Measurements from ENCODE around the gene CARD19. TPM values are rescaled to one million over a fixed set of nuclear protein-coding genes. Genes with fewer than 3 reads are reported as not detected.

The CARD19 gene
- total RNA-seq, 4 donors from 2014 or later, result 37.0 to 61.8 (median 49.1) TPM

DNA sequence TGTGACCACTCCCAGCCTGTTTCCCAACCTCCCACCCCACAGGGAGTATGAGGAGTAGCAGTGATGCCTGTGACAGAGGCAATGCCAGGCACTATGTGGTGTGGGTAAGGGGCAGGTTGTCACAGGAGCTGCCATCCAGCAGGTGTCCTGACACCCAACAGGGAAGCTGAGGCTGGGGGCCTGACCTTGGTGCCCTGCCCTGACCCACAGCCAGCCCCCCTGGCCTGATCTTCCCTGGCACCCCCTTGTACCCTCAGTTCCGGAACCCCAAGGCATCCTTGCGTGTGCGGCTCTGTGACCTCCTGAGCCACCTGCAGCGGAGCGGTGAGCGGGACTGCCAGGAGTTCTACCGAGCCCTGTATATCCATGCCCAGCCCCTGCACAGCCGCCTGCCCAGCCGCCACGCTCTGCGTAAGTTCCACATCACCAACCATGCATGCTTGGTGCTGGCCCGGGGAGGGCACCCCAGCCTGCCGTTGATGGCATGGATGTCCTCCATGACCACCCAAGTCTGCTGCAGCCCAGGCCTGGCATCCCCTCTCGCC is 14.4 kb downstream of the CARD19 start:
- DNase-seq, result no peak
- TF ChIP-seq POLR2A (IDR thresholded peaks at IDR 0.05) (no peak), CTCF (IDR thresholded peaks at IDR 0.05) (no peak)
- WGBS, 2 donors, result 93 to 94% methylated on average over 7 to 11 of the region's 14 CpGs
- H3K27ac ChIP-seq, result no peak overlapping the region
- no peak overlapping the region for H3K4me3 ChIP-seq (replicated peaks in 1 of 3)
- peaks cover 5 to 6% of the 10 kb centered on the region in 2 donors for H3K36me3 ChIP-seq
- H3K9me3 ChIP-seq, result no peaks in the 10 kb centered on the region
- intact Hi-C loops (cut with DNase I), result loop anchor here (5.0 to 10.0 kb wide), 2 partner anchors 106 to 192 kb away; no protein-coding TSS in a partner anchor
- H3K4me1 ChIP-seq, result peaks cover 0 to 5% of the 10 kb centered on the region in 2 donors
- H3K27me3 ChIP-seq, result no peaks in the 10 kb centered on the region

DNA sequence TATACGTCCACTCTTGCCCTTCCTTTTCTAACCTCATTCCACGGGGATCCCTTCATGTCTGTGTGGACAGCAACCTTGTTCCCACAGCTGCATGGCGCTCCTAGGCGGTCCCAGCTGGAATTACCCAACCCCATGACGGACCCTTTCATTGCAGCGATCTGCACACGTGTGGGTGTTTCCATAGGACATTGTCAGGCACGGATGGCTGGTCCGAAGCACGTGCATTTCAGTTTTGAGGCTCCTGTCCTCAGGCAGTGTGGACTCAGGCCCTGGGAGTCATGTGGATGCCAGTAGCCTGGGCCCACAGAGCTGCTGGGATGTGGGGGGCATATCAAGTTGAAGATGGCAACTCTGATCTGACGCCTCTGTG is 15.0 kb downstream of the CARD19 start:
- Histone ChIP-seq H3K36me3 (peaks cover 5 to 6% of the 10 kb centered on the region in 2 donors), H3K4me3 (replicated peaks in 1 of 3) (no peak overlapping the region), H3K27ac (no peak overlapping the region), H3K27me3 (no peaks in the 10 kb centered on the region), H3K4me1 (peaks cover 1 to 10% of the 10 kb centered on the region in 2 donors), H3K9me3 (no peaks in the 10 kb centered on the region)
- intact Hi-C loops (cut with DNase I), result loop anchor here (5.0 to 10.0 kb wide), 2 partner anchors 106 to 191 kb away; no protein-coding TSS in a partner anchor
- WGBS, 2 donors, result 94 to 95% methylated on average over 10 to 11 of the region's 11 CpGs
- no peak for TF ChIP-seq POLR2A (IDR thresholded peaks at IDR 0.05)
- no peak for TF ChIP-seq CTCF (IDR thresholded peaks at IDR 0.05)
- DNase-seq, result no peak

- WGBS, 2 donors, result 90 to 95% methylated on average over 11 to 17 of the region's 18 CpGs
- TF ChIP-seq CTCF (IDR thresholded peaks at IDR 0.05) (no peak), POLR2A (IDR thresholded peaks at IDR 0.05) (no peak)
- Histone ChIP-seq H3K27ac (no peak overlapping the region), H3K4me3 (replicated peaks in 1 of 3) (no peak overlapping the region), H3K4me1 (peaks cover 7 to 15% of the 10 kb centered on the region in 2 donors), H3K27me3 (no peaks in the 10 kb centered on the region), H3K9me3 (no peaks in the 10 kb centered on the region), H3K36me3 (peaks cover 5 to 6% of the 10 kb centered on the region in 2 donors)
- intact Hi-C loops (cut with DNase I), result loop anchor here (5.0 to 10.0 kb wide), 2 partner anchors 107 to 191 kb away; no protein-coding TSS in a partner anchor
- DNase-seq, result peak in 1 of 2 donors; percentile 3
These were observed 15.5 kb downstream of the CARD19 start for GRCh38 chr9:93111371-93112115.

DNA sequence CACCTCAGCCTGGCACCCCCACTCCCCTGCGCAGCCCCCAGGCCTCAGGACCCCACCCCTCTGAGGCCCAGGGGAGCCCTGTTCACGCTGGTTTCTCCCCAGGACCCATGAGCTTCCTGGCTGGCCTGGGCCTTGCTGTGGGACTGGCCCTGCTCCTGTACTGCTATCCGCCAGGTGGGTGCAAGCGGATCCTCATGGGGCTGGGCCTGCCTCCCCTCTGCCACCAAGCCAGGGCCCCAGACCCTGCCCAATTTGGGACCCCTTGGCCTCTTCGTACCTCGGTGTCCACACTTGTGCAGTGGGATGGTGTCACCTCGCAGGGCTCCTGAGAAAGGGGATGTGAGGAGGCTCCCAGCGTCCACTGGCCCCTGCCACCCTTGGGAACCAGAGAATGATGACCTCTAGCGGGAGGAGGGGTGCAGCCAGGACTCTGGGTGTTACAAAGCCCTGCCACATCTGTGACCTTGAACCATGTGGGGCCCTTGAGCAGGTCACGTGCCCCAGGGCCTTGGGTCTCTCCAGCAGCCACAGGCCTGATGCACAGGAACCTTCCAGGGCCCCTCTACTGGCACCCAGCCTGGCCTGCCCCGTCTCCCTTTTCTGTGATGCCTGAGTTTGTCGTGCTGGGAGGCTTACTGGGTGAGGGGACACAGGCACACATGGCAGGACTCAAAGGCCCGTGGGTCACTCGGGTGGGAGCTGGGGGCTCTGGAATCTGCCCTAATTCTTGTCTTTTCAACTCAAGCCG is 16.3 kb downstream of the CARD19 start:
- TF ChIP-seq CTCF (IDR thresholded peaks at IDR 0.05), result no peak
- no peak for TF ChIP-seq POLR2A (IDR thresholded peaks at IDR 0.05)
- Histone ChIP-seq H3K27me3 (no peaks in the 10 kb centered on the region), H3K9me3 (no peaks in the 10 kb centered on the region), H3K4me3 (replicated peaks in 1 of 3) (no peak overlapping the region), H3K4me1 (peaks cover 7 to 13% of the 10 kb centered on the region in 2 donors), H3K27ac (no peak overlapping the region), H3K36me3 (peaks cover 5 to 6% of the 10 kb centered on the region in 2 donors)
- 90 to 100% methylated on average over 2 to 13 of the region's 15 CpGs for WGBS, 2 donors
- DNase-seq, result peak in 1 of 2 donors; percentile 2
- intact Hi-C loops (cut with DNase I), result loop anchor here (5.0 to 10.0 kb wide), 2 partner anchors 107 to 190 kb away; no protein-coding TSS in a partner anchor
